Vagina (tissue), 2 donors: ENCODE results near the gene IZUMO4.

ENCODE experiments used
- CTCF ChIP-seq, 3 experiments: fragments of 450-650 bp in 2 of 3; fragments of 200-600 bp in 1 of 3; sonication (generic) in 1 of 3; IDR thresholded peaks; one replicate each; pipeline ENCODE4 v1.5.1; 2017 to 2019; ENCODE audit warnings: antibody characterized with exemption in 3 of 3, mild to moderate bottlenecking in 2 of 3, moderate library complexity in 2 of 3
- POLR2A ChIP-seq, 2 donors: fragments of 450-650 bp; IDR thresholded peaks; one replicate each; pipeline ENCODE4 v1.6.1; 2017; ENCODE audit warnings: antibody characterized with exemption in 2 of 2, mild to moderate bottlenecking in 2 of 2, moderate library complexity in 2 of 2

DNA sequence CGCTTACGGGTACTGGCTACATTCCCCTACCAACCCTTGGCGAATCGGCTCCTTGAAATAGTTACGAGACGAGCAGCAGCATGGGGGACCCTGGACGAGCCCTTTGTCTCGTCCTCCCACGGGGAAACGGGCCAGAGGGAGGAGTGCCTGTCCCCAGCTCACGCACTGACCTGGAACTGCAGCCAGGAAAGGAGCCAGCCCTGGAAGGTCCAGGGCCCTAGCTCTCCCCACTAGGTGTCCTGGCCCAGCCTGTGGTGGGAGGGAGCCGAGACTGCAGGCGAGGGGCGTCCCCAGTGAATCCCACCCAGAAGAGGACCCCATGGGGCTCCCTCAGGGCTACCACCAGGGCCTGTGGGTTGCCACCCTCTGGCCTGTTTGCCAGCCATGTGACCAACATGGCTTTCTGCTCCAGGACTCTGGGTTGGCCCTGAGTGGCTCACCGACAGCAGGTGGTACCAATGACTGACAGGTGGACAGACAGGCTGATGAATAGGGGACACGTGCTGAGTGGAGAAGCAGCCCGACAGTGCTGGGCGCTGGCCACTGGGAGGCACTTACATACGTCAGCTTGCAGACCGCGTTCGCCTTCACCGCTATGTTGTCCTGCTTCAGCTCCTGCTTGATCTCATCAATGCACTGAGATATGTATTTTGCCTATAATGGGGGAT is 41.5 kb downstream of the IZUMO4 start:
- TF ChIP-seq POLR2A (IDR thresholded peaks at IDR 0.05) (no peak), CTCF (IDR thresholded peaks at IDR 0.05) (no peak)
